WI38 (cell line): ENCODE results near the gene POLR3H.
"Not testable (repeated sequence)": the region's sequence is repeated elsewhere in the genome, so short reads cannot be mapped to it uniquely, and the experiment has no call there.

ENCODE experiments used
- H3K4me3 ChIP-seq: 2 replicates; pipeline ENCODE4 v1.5.1; 2011; ENCODE audit warnings: low read depth, mild to moderate bottlenecking, control low read depth, low read length
- CTCF ChIP-seq: IDR thresholded peaks from 2 replicates; pipeline ENCODE4 v1.5.1; 2012; ENCODE audit warnings: low read depth, mild to moderate bottlenecking, control low read depth, low read length

The POLR3H gene

DNA sequence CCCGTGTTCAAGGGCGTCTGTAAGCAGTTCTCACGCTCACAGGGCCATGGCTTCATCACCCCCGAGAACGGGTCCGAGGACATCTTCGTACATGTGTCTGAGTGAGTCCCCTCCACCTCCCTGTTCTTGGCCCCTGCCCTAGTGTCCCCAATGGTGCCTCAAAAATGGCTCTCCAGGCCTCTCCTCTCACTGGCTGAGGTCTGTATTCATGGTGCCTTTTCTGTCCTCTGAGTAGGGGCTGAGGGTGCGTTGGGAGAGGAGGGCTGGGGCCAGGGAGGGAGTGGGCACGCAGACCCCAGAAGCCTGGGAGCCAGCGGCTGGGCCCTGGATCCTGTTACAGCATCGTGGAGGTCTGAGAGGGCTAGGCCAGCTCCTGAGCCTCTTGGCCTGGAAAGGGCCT, 29.4 kb upstream of the POLR3H start:
- H3K4me3 ChIP-seq = no peak overlapping the region
- TF ChIP-seq CTCF = no peak

DNA sequence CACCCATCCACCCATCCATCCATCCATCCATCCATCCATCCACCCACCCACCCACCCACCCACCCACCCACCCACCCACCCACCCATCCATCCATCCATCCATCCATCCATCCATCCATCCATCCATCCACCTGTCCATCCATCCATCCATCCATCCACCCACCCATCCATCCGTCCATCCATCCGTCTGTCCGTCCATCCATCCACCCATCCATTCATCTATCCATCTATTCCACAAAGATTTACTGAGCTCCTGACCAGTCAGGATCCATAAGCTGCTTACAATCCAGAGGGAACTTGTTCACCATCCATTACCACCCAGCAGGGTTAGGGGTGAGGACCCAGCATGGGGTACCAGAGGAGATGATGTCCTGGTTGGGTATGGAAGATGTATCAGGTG, 28.0 kb upstream of the POLR3H start:
- H3K4me3 ChIP-seq = not testable (repeated sequence)

GRCh38 chr22:41571786-41572185, 27.5 kb upstream of the POLR3H start:
- H3K4me3 ChIP-seq = no peak overlapping the region
- TF ChIP-seq CTCF = no peak

DNA sequence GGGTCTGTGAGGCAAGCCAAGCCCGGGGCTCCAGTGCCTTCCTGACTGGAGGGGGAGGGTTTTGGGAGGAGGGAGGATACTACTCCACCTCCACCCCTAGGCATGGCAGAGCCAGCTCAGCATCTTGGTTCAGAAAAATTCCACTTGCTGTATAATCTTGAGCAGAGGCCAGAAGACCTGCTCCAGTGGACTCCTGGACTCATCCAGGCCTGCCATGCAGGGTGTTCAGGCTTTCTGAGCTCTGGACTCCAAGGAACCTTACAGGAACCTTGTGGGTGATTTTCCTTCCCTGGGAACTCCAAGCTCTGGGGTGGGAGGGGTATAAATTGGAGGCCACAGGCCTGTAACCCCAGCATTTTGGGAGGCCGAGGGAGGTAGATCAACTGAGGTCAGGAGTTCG, 26.0 kb upstream of the POLR3H start:
- no peak for TF ChIP-seq CTCF
- no peak overlapping the region for H3K4me3 ChIP-seq

DNA sequence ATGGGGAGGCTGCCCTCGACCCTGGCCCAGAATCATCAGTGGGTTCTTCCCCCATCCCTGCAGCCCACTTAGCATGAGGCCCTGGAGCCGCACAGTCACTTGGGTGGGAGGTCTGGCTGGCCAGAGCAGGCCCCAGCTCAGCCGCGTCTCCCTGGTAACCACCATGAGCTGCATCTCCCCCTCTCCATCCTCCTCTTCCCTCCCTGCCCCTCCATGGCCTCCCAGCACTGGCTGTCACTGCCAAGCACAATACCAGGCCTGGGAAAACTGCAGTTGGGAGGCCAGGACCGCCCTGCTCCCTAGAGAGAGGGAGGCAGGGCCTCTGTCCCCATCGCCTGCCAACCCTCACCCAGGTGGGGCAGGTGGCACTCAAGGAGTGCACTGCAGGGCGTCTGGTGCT, 24.5 kb upstream of the POLR3H start:
- H3K4me3 ChIP-seq = no peak overlapping the region
- TF ChIP-seq CTCF = no peak

GRCh38 chr22:41567512-41567768, 23.2 kb upstream of the POLR3H start:
- H3K4me3 ChIP-seq = no peak overlapping the region
- no peak for TF ChIP-seq CTCF

- no peak for TF ChIP-seq CTCF
- H3K4me3 ChIP-seq = no peak overlapping the region
These were observed 21.3 kb upstream of the POLR3H start for GRCh38 chr22:41565403-41566054.

DNA sequence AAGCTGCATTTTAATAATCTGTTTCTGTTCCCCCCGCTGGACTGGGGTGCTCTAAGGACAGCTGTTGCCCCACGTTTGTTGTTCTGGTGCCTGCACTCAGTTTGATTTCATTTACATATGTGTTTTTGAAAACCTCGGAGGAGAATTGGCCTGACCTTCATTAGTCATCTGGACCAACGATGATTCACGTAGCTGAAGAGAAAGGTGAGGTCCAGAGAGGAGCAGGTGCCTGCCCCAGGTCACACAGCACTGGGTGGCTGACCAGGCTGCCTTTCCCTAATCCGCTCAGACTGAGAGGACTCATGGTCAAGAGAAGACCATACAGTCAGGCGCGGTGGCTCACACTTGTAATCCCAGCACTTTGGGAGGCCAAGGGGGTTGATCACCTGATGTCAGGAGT, 20.3 kb upstream of the POLR3H start:
- TF ChIP-seq CTCF = no peak

More for the DNA sequence above, 20.3 kb upstream of the POLR3H start:
- no peak overlapping the region for H3K4me3 ChIP-seq
